Measurements from ENCODE around the gene FAR2. TPM values are rescaled to one million over a fixed set of nuclear protein-coding genes. Genes with fewer than 3 reads are reported as not detected.

The FAR2 gene
- total and polyA plus RNA-seq, 2 donors (not counting 3 experiments of a cell fraction or from before 2014, with no cell fraction given), result 32.3 to 61.7 TPM

DNA sequence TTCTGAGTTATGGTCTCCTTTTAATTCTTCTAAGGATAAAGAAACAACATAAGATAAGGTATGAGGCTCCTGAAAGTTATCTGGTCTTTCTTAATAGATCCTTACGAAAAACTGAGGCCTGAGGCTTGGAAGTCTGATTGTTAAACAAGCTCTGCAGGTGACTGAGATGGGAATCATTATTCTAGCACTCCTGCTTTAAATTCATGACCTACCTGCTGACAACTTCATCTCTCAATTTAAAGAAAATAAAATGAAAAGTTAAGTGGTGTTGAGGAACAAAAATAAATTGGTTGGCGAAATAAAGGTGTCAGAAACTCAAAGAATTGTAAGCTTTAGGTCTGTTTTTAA is 80.1 kb downstream of the FAR2 start:
- Histone ChIP-seq H3K4me2 (ENCODE audit: insufficient read depth, low read length) (no peak overlapping the region), H3K9me1 (replicated peaks; ENCODE audit: control insufficient read depth, extremely low read depth, insufficient read depth, low read length) (no peaks in the 10 kb centered on the region), H3K79me2 (ENCODE audit: control insufficient read depth, insufficient read depth, low read length) (peaks cover 5% of the 10 kb centered on the region), H3K27ac (ENCODE audit: insufficient read depth, low read depth, low read length) (no peak overlapping the region), H3K4me1 (ENCODE audit: control insufficient read depth, extremely low read depth, insufficient read depth, low read length) (peaks cover 27% of the 10 kb centered on the region), H3K4me3 (replicated peaks in 1 of 3; ENCODE audit: insufficient read depth in 1 of 3, low read depth in 1 of 3, low read length in 3 of 3) (no peak overlapping the region), H3K9me3 (replicated peaks; ENCODE audit: control insufficient read depth, insufficient read depth, low read length) (no peaks in the 10 kb centered on the region), H4K20me1 (replicated peaks; ENCODE audit: control insufficient read depth, extremely low read depth, insufficient read depth, low read length) (no peaks in the 10 kb centered on the region), H3K36me3 (ENCODE audit: control insufficient read depth in 2 of 2, extremely low read depth in 1 of 2, insufficient read depth in 2 of 2, low read length in 2 of 2) (no peaks in the 10 kb centered on the region), H2AFZ (ENCODE audit: low read depth, low read length) (no peak overlapping the region), H3K27me3 (ENCODE audit: control insufficient read depth in 2 of 2, insufficient read depth in 2 of 2, low read length in 2 of 2) (no peaks in the 10 kb centered on the region), H3K9ac (replicated peaks; ENCODE audit: extremely low read depth, insufficient read depth, low read length) (no peak overlapping the region)
- no peak for TF ChIP-seq JUN (IDR thresholded peaks at IDR 0.05; ENCODE audit: borderline replicate concordance, insufficient read depth, insufficient read length, low read depth)
- no peak for TF ChIP-seq FOS (IDR thresholded peaks at IDR 0.05; ENCODE audit: borderline replicate concordance, insufficient read depth, low read length)
- TF ChIP-seq MYC (IDR thresholded peaks at IDR 0.05; ENCODE audit: low read depth, low read length), result no peak
- TF ChIP-seq CTCF (IDR thresholded peaks at IDR 0.05; ENCODE audit: extremely low read depth in 1 of 2, insufficient read depth in 1 of 2, low read depth in 1 of 2, low read length in 2 of 2), result no peak
- CTCF ChIA-PET, result no interaction called here
- POLR2A ChIA-PET, result no interaction called here
- FAIRE-seq (no peak), DNase-seq (ENCODE audit: low read depth, low spot score) (no peak)
- dilution Hi-C loops (cut with MboI; ENCODE audit: extremely low pct_ligation_motif_present, low sequenced_read_pairs) (no loop called here), intact Hi-C loops (cut with micrococcal nuclease) (loop anchor here (2.0 kb wide), 1 partner anchor 72 kb away; no protein-coding TSS in a partner anchor)
- no TSS peak for BruUV-seq (replicated peaks)

DNA sequence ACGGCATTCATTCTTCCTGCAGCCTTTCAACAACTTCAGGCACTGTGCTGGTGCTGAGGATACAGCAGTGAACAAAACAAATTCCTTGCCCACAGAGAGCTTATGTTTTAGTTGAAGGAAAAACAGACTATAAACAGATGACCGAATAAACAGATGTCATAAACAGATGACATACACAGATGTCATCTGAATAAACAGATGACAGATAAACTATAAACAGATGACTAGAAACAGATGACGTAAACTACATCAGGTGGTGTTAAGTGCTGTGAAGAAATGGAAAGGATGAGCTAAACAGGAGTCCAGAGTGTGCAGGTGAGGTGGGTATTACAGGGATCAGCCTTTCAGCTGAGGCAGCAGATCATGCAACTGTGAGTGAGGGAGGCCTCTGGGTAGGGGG is 80.9 kb downstream of the FAR2 start:
- no peaks in the 10 kb centered on the region for H3K36me3 ChIP-seq (ENCODE audit: control insufficient read depth in 2 of 2, extremely low read depth in 1 of 2, insufficient read depth in 2 of 2, low read length in 2 of 2)
- TF ChIP-seq MYC (IDR thresholded peaks at IDR 0.05; ENCODE audit: low read depth, low read length), result no peak
- TF ChIP-seq POLR2AphosphoS5 (IDR thresholded peaks at IDR 0.05; ENCODE audit: insufficient read depth, low read depth, low read length), result no peak
- no peak for TF ChIP-seq FOS (IDR thresholded peaks at IDR 0.05; ENCODE audit: borderline replicate concordance, insufficient read depth, low read length)
- TF ChIP-seq EZH2 (IDR thresholded peaks at IDR 0.05; ENCODE audit: borderline replicate concordance, low read depth, low read length, severe bottlenecking), result no peak
- TF ChIP-seq JUN (IDR thresholded peaks at IDR 0.05; ENCODE audit: borderline replicate concordance, insufficient read depth, insufficient read length, low read depth), result no peak
- no peak for TF ChIP-seq POLR2A (IDR thresholded peaks at IDR 0.05; ENCODE audit: low read depth, low read length)
- no peak for TF ChIP-seq CTCF (IDR thresholded peaks at IDR 0.05; ENCODE audit: extremely low read depth in 1 of 2, insufficient read depth in 1 of 2, low read depth in 1 of 2, low read length in 2 of 2)
- TF ChIP-seq MAX (IDR thresholded peaks at IDR 0.05; ENCODE audit: insufficient read depth, insufficient read length), result no peak
- no peak for TF ChIP-seq GATA2 (IDR thresholded peaks at IDR 0.05; ENCODE audit: insufficient read depth, insufficient read length, low read depth, low read length)
- ChIA-PET CTCF (no interaction called here), POLR2A (interaction anchor here (0.6 kb wide), 1 partner anchor 108 kb away, joined by 4 read pairs; no protein-coding TSS in a partner anchor)
- no peak overlapping the region for H3K9ac ChIP-seq (replicated peaks; ENCODE audit: extremely low read depth, insufficient read depth, low read length)
- FAIRE-seq, result no peak
- no peaks in the 10 kb centered on the region for H3K9me3 ChIP-seq (replicated peaks; ENCODE audit: control insufficient read depth, insufficient read depth, low read length)
- DNase-seq (ENCODE audit: low read depth, low spot score), result no peak
- peaks cover 33% of the 10 kb centered on the region for H3K4me1 ChIP-seq (ENCODE audit: control insufficient read depth, extremely low read depth, insufficient read depth, low read length)
- no peak overlapping the region for H2AFZ ChIP-seq (ENCODE audit: low read depth, low read length)
- no TSS peak for BruUV-seq (replicated peaks)
- no peaks in the 10 kb centered on the region for H3K9me1 ChIP-seq (replicated peaks; ENCODE audit: control insufficient read depth, extremely low read depth, insufficient read depth, low read length)
- H4K20me1 ChIP-seq (replicated peaks; ENCODE audit: control insufficient read depth, extremely low read depth, insufficient read depth, low read length), result no peaks in the 10 kb centered on the region
- H3K4me3 ChIP-seq (replicated peaks in 1 of 3; ENCODE audit: insufficient read depth in 1 of 3, low read depth in 1 of 3, low read length in 3 of 3), result no peak overlapping the region
- H3K79me2 ChIP-seq (ENCODE audit: control insufficient read depth, insufficient read depth, low read length), result peaks cover 3% of the 10 kb centered on the region
- H3K27me3 ChIP-seq (ENCODE audit: control insufficient read depth in 2 of 2, insufficient read depth in 2 of 2, low read length in 2 of 2), result no peaks in the 10 kb centered on the region
- dilution Hi-C loops (cut with MboI; ENCODE audit: extremely low pct_ligation_motif_present, low sequenced_read_pairs), result no loop called here
- intact Hi-C loops (cut with micrococcal nuclease), result loop anchor here (2.0 to 10.0 kb wide), 2 partner anchors 73 to 465 kb away; no protein-coding TSS in a partner anchor
- no peak overlapping the region for H3K4me2 ChIP-seq (ENCODE audit: insufficient read depth, low read length)
- no peak overlapping the region for H3K27ac ChIP-seq (ENCODE audit: insufficient read depth, low read depth, low read length)

Data from endothelial cell of umbilical vein (primary cell).